ENCODE results near the gene GDF15.

DNA sequence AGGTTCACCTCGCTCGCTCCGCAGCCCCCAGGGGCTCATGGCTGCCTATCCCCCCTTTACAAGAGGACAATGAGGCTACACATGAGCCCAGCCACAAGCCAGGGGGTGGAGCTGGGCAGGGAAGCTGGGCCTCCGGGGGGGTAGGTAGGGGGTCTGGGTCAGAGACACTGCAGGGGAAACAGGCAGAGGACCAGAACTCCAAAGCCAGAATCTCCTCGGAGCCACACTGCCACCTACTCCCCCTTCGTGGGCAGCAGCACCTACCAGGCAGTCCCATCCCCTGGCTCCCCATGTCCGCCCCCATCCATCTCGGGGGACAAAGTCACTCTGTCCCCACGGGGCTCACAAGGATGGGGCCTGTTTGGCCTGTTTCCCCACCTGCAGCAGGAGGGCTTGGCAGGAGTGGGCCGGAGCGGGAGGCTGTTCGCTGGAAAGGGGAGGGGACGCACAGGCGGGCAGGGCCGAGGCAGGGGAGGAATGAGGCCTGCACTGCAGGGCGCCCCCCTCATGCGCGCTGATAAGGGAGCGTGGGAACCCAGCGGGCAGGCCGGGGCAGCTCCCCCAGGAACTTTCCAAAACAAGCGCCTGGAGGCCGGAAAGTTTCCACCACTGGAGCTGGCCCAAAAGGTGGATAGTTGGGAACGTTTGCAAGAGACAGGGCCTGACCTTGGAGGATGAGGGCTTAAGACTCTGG lies 52.5 kb downstream of the GDF15 start:
- TF ChIP-seq POLR2A (IDR thresholded peaks at IDR 0.05), result no peak
- TF ChIP-seq, protein P1, sequence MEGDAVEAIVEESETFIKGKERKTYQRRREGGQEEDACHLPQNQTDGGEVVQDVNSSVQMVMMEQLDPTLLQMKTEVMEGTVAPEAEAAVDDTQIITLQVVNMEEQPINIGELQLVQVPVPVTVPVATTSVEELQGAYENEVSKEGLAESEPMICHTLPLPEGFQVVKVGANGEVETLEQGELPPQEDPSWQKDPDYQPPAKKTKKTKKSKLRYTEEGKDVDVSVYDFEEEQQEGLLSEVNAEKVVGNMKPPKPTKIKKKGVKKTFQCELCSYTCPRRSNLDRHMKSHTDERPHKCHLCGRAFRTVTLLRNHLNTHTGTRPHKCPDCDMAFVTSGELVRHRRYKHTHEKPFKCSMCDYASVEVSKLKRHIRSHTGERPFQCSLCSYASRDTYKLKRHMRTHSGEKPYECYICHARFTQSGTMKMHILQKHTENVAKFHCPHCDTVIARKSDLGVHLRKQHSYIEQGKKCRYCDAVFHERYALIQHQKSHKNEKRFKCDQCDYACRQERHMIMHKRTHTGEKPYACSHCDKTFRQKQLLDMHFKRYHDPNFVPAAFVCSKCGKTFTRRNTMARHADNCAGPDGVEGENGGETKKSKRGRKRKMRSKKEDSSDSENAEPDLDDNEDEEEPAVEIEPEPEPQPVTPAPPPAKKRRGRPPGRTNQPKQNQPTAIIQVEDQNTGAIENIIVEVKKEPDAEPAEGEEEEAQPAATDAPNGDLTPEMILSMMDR (IDR thresholded peaks at IDR 0.05), result no peak
- peak in 2 of 3 donors; percentile 32 to 55 for TF ChIP-seq POLR2AphosphoS5 (IDR thresholded peaks at IDR 0.05)
